Adrenal gland (tissue), 5 donors: ENCODE results near the gene NAA40.

Source experiments
- POLR2A ChIP-seq, 2 donors: fragments of 450-650 bp; IDR thresholded peaks; one replicate each; pipeline ENCODE4 v1.6.1; 2017; ENCODE audit warnings: antibody characterized with exemption in 2 of 2, mild to moderate bottlenecking in 2 of 2, moderate library complexity in 1 of 2
- TF ChIP-seq, protein P1 (sequence below), 6 experiments: fragments of 450-650 bp in 4 of 6; fragments of 200-600 bp in 2 of 6; sonication (generic) in 1 of 6; IDR thresholded peaks; 1 replicate in 5 of 6; 2 replicates in 1 of 6; pipeline versions ENCODE4 v1.5.1 to v1.8.0; 2016 to 2021; ENCODE audit warnings: antibody characterized with exemption in 6 of 6, mild to moderate bottlenecking in 2 of 6, moderate library complexity in 1 of 6
- donor health status: DM: no; HTN: no; CAD: no.

DNA sequence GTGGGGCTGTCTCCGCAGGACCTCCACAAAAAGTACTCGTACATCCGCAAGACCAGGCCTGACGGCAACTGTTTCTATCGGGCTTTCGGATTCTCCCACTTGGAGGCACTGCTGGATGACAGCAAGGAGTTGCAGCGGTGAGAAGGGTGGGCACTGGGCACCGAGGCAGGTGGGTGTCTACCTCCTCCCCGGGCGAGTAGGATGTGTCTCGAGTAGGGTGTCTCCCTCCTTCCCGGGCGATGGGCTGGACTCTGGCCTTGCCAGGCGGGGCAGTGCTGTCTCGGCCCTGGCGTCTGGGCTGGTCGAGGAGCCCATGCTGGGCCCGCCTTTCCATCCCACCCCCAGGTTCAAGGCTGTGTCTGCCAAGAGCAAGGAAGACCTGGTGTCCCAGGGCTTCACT lies 57.7 kb downstream of the NAA40 start:
- TF ChIP-seq, protein P1, sequence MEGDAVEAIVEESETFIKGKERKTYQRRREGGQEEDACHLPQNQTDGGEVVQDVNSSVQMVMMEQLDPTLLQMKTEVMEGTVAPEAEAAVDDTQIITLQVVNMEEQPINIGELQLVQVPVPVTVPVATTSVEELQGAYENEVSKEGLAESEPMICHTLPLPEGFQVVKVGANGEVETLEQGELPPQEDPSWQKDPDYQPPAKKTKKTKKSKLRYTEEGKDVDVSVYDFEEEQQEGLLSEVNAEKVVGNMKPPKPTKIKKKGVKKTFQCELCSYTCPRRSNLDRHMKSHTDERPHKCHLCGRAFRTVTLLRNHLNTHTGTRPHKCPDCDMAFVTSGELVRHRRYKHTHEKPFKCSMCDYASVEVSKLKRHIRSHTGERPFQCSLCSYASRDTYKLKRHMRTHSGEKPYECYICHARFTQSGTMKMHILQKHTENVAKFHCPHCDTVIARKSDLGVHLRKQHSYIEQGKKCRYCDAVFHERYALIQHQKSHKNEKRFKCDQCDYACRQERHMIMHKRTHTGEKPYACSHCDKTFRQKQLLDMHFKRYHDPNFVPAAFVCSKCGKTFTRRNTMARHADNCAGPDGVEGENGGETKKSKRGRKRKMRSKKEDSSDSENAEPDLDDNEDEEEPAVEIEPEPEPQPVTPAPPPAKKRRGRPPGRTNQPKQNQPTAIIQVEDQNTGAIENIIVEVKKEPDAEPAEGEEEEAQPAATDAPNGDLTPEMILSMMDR (IDR thresholded peaks at IDR 0.05), result no peak
- TF ChIP-seq POLR2A (IDR thresholded peaks at IDR 0.05), result no peak
